ENCODE data around the gene PDE7B.

The PDE7B gene

GRCh38 chr6:136188486-136188885 is 337.0 kb downstream of the PDE7B start:
- no peak overlapping the region for H3K4me3 ChIP-seq (ENCODE audit: low read depth, low read length)
- TF ChIP-seq CTCF (IDR thresholded peaks at IDR 0.05; ENCODE audit: borderline replicate concordance, insufficient read depth, low read depth, low read length) = no peak

- TF ChIP-seq CTCF (IDR thresholded peaks at IDR 0.05; ENCODE audit: borderline replicate concordance, insufficient read depth, low read depth, low read length) = no peak
- H3K4me3 ChIP-seq (ENCODE audit: low read depth, low read length) = no peak overlapping the region
These were observed 337.6 kb downstream of the PDE7B start for GRCh38 chr6:136189104-136189503.

- TF ChIP-seq CTCF (IDR thresholded peaks at IDR 0.05; ENCODE audit: borderline replicate concordance, insufficient read depth, low read depth, low read length) = no peak
- no peak overlapping the region for H3K4me3 ChIP-seq (ENCODE audit: low read depth, low read length)
These were observed 340.3 kb downstream of the PDE7B start for GRCh38 chr6:136191606-136192312.

- no peak overlapping the region for H3K4me3 ChIP-seq (ENCODE audit: low read depth, low read length)
- no peak for TF ChIP-seq CTCF (IDR thresholded peaks at IDR 0.05; ENCODE audit: borderline replicate concordance, insufficient read depth, low read depth, low read length)
These were observed 341.4 kb downstream of the PDE7B start for GRCh38 chr6:136192902-136193301.

GRCh38 chr6:136201732-136202131 is 350.2 kb downstream of the PDE7B start:
- no peak overlapping the region for H3K4me3 ChIP-seq (ENCODE audit: low read depth, low read length)
- TF ChIP-seq CTCF (IDR thresholded peaks at IDR 0.05; ENCODE audit: borderline replicate concordance, insufficient read depth, low read depth, low read length) = no peak

GRCh38 chr6:136208783-136209182 is 357.3 kb downstream of the PDE7B start:
- TF ChIP-seq CTCF (IDR thresholded peaks at IDR 0.05; ENCODE audit: borderline replicate concordance, insufficient read depth, low read depth, low read length) = no peak
- no peak overlapping the region for H3K4me3 ChIP-seq (ENCODE audit: low read depth, low read length)

GRCh38 chr6:136209496-136209895 is 358.0 kb downstream of the PDE7B start:
- H3K4me3 ChIP-seq (ENCODE audit: low read depth, low read length) = no peak overlapping the region
- TF ChIP-seq CTCF (IDR thresholded peaks at IDR 0.05; ENCODE audit: borderline replicate concordance, insufficient read depth, low read depth, low read length) = no peak

All from GM12875 (cell line).